ENCODE data around the gene TMEM63B. TPM values are rescaled to one million over a fixed set of nuclear protein-coding genes. Genes with fewer than 3 reads are reported as not detected.
A peak's percentile ranks its signal among the peaks of the same experiment; 100 is the strongest.

TMEM63B gene
- total and polyA plus RNA-seq, 9 of the 15 experiments (the other 6 are each of a cell fraction or from before 2014, with no cell fraction given), result 0.14 to 39.4 (median 14.4) TPM

DNA sequence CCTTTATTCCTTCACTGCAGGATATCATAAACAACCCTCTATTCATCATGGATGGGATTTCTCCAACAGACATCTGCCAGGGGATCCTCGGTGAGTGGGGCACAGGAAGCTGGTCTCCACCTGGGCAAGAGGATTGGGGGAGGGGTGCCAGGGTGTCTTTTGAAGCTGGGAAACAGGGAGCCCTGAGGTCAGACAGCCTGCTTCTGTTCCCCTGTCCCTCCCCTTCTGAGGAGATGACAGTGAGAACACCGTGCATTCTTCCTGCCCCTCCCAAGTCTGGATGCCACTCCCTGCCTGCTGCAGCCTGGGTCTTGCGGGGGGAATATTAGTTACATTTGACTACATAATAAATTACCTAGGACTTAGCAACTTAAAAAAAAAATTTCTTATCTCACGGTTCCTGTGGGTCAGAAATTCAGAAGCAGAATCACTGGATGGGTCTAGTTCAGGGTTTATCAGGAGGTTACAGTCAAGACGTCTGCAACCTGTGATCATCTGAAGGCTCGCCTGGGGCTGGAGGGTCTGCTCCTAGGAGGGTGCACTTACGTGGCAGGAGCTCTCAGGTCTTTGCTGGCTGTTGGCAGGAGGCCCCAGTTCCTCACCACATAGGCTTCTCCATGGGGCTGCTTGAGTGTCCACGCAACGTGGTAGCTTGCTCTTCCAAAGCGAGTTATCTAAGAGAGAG lies 42.7 kb downstream of the TMEM63B start:
- Histone ChIP-seq H3K4me2 (ENCODE audit: insufficient read depth, low read length) (peak overlapping the region; percentile 25; the same call in 1 of the 2 replicates), H3K27ac (ENCODE audit: extremely low read depth, low read depth, low read length) (no peak overlapping the region), H3K9ac (ENCODE audit: insufficient read depth in 1 of 2, low read depth in 2 of 2, low read length in 2 of 2) (no peak overlapping the region), H3K27me3 (ENCODE audit: control insufficient read depth in 2 of 2, insufficient read depth in 2 of 2, low read length in 2 of 2) (peaks cover 0 to 3% of the 10 kb centered on the region in 2 experiments; a peak in 2 of 5 replicates), H3K4me3 (no peak overlapping the region), H3K79me2 (ENCODE audit: control insufficient read depth, insufficient read depth, low read length) (no peaks in the 10 kb centered on the region), H3K4me1 (replicated peaks in 1 of 2; ENCODE audit: control insufficient read depth in 2 of 2, insufficient read depth in 2 of 2, low read length in 2 of 2) (peaks cover 7 to 23% of the 10 kb centered on the region in 2 experiments; a peak in 4 of 5 replicates), H3K9me3 (replicated peaks; ENCODE audit: control insufficient read depth, insufficient read depth, low read depth, low read length) (no peaks in the 10 kb centered on the region), H3K9me1 (ENCODE audit: control insufficient read depth, insufficient read depth, low read length) (no peaks in the 10 kb centered on the region), H4K20me1 (replicated peaks; ENCODE audit: control insufficient read depth, insufficient read depth, low read length) (no peaks in the 10 kb centered on the region), H3K36me3 (ENCODE audit: control insufficient read depth, insufficient read depth, low read length) (no peaks in the 10 kb centered on the region), H2AFZ (ENCODE audit: low read depth, low read length) (no peak overlapping the region)
- WGBS (ENCODE audit: insufficient coverage, low coverage, missing lambda C conversion rate), result 14% methylated on average over 10 of the region's 10 CpGs
- DNase-seq (ENCODE audit: extremely low read depth in 1 of 4, low spot score in 3 of 4) (peak in 1 of 4 experiments; percentile 54), ATAC-seq (no peak), FAIRE-seq (no peak)
- BruUV-seq (replicated peaks), result no TSS peak
- POLR2A ChIA-PET, result interaction anchor here (0.6 to 2.8 kb wide), 11 partner anchors 11 to 514 kb away, joined by 3 to 32 read pairs (median 4); partner anchors contain the start of gene HSP90AB1
- in situ Hi-C loops (cut with MboI) (loop anchor here (5.0 kb wide), 1 partner anchor 67 kb away; no protein-coding TSS in a partner anchor), intact Hi-C loops (cut with micrococcal nuclease) (no loop called here)
- CTCF ChIA-PET (ENCODE audit: low intra/inter-chr PET ratio), result no interaction called here
- peak; percentile 64; the same call in 1 of the 2 replicates for TF ChIP-seq ZBTB7A (IDR thresholded peaks at IDR 0.05; ENCODE audit: borderline replicate concordance, control insufficient read depth, low read depth, low read length)
- peak; percentile 54; the same call in 1 of the 2 replicates for TF ChIP-seq TRIM28 (IDR thresholded peaks at IDR 0.05)
- TF ChIP-seq, protein P1, sequence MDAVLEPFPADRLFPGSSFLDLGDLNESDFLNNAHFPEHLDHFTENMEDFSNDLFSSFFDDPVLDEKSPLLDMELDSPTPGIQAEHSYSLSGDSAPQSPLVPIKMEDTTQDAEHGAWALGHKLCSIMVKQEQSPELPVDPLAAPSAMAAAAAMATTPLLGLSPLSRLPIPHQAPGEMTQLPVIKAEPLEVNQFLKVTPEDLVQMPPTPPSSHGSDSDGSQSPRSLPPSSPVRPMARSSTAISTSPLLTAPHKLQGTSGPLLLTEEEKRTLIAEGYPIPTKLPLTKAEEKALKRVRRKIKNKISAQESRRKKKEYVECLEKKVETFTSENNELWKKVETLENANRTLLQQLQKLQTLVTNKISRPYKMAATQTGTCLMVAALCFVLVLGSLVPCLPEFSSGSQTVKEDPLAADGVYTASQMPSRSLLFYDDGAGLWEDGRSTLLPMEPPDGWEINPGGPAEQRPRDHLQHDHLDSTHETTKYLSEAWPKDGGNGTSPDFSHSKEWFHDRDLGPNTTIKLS (IDR thresholded peaks at IDR 0.05; ENCODE audit: borderline replicate concordance, low read depth), result 0 out of 2 replicates have a peak, but pooled peaks have one; percentile 34
- no peak for TF ChIP-seq E2F3 (CRISPR knock-in tag; IDR thresholded peaks at IDR 0.05)
- no peak for TF ChIP-seq ZNF785 (CRISPR knock-in tag; IDR thresholded peaks at IDR 0.05)
- peak; percentile 17; the same call in 1 of the 2 replicates for TF ChIP-seq ARID1B (IDR thresholded peaks at IDR 0.05)
- TF ChIP-seq ZNF197 (CRISPR knock-in tag; IDR thresholded peaks at IDR 0.05; ENCODE audit: low read depth), result no peak
- TF ChIP-seq CBFA2T3 (IDR thresholded peaks at IDR 0.05), result peak; percentile 70
- TF ChIP-seq, protein P2, sequence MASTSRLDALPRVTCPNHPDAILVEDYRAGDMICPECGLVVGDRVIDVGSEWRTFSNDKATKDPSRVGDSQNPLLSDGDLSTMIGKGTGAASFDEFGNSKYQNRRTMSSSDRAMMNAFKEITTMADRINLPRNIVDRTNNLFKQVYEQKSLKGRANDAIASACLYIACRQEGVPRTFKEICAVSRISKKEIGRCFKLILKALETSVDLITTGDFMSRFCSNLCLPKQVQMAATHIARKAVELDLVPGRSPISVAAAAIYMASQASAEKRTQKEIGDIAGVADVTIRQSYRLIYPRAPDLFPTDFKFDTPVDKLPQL (IDR thresholded peaks at IDR 0.05; ENCODE audit: extremely low read depth, insufficient read length), result no peak
- no peak for TF ChIP-seq DNMT1 (IDR thresholded peaks at IDR 0.05)
- peak in 1 of 2 experiments; percentile 62; a peak in 1 of 4 replicates for TF ChIP-seq TRIM24 (IDR thresholded peaks at IDR 0.05)
- no peak for TF ChIP-seq PTTG1 (tag; IDR thresholded peaks at IDR 0.05; ENCODE audit: low read depth)
- no peak for TF ChIP-seq JUN (IDR thresholded peaks at IDR 0.05; ENCODE audit: borderline replicate concordance, low read depth, low read length)
- TF ChIP-seq JUN (CRISPR knock-in tag; IDR thresholded peaks at IDR 0.05; ENCODE audit: borderline replicate concordance), result no peak
- no peak for TF ChIP-seq ZNF232 (CRISPR knock-in tag; IDR thresholded peaks at IDR 0.05)
- no peak for TF ChIP-seq PYGO2 (tag; IDR thresholded peaks at IDR 0.05)
- TF ChIP-seq, protein P3, sequence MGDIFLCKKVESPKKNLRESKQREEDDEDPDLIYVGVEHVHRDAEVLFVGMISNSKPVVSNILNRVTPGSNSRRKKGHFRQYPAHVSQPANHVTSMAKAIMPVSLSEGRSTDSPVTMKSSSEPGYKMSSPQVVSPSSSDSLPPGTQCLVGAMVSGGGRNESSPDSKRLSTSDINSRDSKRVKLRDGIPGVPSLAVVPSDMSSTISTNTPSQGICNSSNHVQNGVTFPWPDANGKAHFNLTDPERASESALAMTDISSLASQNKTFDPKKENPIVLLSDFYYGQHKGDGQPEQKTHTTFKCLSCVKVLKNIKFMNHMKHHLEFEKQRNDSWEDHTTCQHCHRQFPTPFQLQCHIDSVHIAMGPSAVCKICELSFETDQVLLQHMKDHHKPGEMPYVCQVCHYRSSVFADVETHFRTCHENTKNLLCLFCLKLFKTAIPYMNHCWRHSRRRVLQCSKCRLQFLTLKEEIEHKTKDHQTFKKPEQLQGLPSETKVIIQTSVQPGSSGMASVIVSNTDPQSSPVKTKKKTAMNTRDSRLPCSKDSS (IDR thresholded peaks at IDR 0.05; ENCODE audit: low read depth, partially characterized antibody), result peak; percentile 17
- no peak for TF ChIP-seq BCL6 (CRISPR knock-in tag; IDR thresholded peaks at IDR 0.05)
- peak; percentile 44 for TF ChIP-seq TCF3 (CRISPR knock-in tag; IDR thresholded peaks at IDR 0.05)
- TF ChIP-seq CBFA2T2 (conservative IDR thresholded peaks at IDR 0.05), result peak; percentile 44; the same call in 1 of the 2 replicates
- no peak for TF ChIP-seq HOXB6 (CRISPR knock-in tag; IDR thresholded peaks at IDR 0.05; ENCODE audit: borderline replicate concordance)
